Stimulated activated CD4-positive, alpha-beta T cell treated with anti-CD3 and anti-CD28 coated beads, Interleukin-15, amount 100 ng/mL, for 48 hours (primary cell): ENCODE data around the gene SART1.

ENCODE experiments used
- DNase-seq, 2 donors: peaks; one replicate each; pipeline ENCODE4 v3.0.0-alpha.2; 2020; ENCODE audit warnings: low read depth in 2 of 2

The SART1 gene

DNA sequence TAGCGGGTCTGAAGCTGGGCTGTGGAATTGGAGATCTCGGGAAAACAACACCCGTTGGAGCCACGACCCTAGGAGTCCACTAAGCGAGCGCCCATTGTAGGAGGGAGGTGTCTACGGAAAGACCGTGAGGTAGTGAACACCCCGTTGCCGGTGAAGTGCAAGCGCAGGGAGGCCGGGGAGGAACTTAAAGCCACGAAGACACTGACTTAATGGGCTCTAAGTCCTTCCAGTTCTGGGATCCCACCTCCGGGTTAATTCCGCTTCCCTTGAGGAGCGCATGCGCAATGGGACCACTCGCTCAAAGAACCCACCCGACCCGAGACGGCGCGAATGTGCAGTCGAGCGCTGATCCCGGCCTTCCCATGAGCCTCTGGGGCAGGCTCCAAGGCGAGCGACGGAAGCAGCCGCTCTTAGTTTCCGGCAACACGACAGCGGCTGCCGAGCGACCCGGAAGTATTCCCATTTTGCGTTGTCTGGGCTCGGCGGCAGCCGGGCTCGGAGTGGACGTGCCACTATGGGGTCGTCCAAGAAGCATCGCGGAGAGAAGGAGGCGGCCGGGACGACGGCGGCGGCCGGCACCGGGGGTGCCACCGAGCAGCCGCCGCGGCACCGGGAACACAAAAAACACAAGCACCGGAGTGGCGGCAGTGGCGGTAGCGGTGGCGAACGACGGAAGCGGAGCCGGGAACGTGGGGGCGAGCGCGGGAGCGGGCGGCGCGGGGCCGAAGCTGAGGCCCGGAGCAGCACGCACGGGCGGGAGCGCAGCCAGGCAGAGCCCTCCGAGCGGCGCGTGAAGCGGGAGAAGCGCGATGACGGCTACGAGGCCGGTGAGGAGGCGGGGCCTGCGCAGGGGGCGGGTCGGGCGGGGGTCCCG, at the start of gene SART1:
TSS of gene SART1 (plus strand) at position 468 of the 874 bp plus-strand sequence. CDS start at position 515, 47 bp downstream.
- peak; percentile 95 to 97 for DNase-seq

DNA sequence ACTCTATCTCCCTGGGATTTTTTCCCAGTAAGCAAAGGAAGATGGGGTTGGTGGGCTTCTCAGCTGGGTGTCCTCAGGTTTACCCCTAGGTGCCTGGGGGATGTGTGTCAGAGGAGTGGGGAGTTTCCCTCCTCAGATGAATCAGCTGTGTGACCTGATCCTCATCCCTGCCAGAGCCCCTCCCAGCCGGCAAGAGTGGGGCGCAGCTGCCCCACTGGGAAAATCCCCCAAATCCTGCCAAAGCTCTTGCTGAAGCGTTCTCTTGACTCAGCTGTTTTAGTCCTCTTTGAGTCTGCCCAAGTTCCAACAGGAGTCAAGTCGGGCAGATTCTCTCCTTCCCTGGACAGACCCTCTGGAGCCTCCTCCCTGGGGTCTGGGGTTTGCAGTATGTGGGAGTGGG, 48.7 kb upstream of the SART1 start:
- no peak for DNase-seq

- DNase-seq, result no peak
These were observed 46.3 kb upstream of the SART1 start for GRCh38 chr11:65915101-65915820.

DNA sequence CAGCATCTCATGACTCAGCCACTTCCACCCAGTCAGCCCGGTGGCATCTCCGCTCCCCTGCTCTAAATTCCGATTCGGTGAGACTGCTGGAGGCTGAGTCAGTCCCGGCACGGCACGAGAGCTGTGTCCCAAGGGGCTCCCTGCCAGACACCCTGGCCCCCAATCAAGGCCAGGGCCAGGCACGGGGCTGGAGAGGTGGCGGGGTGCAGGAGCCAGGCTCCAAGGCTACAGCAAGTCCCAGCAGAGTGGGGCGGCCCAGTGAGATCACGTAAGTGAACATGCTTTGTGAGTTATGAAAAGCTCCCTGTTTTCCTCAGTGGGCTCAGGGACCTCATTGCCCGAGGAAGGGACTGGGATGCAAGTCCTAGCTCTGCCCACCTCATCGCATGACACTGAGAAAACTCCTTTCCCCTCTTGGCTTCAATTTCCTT, 45.7 kb upstream of the SART1 start:
- DNase-seq, result no peak

DNA sequence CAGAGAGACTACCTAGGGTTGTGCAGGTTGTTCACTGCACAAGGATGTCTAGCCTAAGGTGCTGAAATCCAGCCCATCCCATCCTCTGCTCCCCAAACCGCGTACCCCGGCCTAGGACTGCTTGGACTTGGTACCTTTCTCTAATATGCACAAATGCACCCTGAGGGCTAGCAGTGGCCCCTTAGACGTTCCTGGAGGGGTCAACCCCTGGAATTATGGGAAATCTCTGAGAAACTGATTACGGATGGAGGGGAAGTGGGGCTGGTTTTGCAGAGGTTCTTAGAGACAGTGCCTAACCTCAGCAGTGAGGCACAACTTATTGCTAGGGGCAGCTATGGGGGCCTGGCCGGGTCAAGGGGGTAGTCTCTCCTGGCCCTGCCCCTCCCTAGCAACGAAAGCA, 45.1 kb upstream of the SART1 start:
- no peak for DNase-seq

DNA sequence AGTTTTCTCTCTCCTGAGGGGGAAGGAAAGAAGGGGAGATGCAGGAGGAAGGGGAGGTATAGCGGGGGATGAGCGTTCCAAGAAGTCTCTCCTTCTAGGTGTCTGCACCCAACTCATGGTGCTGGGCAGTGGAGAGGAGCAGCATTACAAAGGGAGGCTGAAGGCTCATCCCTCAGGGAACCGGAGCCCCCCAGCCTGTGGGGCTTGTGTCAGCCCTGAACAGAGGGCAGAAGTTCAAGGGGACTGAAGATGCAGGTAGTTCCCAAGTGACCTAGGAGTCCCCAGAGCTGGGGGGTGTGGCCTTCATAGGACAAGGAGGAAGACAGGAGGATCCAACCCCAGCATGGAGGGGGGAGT, 44.5 kb upstream of the SART1 start:
- no peak for DNase-seq

DNA sequence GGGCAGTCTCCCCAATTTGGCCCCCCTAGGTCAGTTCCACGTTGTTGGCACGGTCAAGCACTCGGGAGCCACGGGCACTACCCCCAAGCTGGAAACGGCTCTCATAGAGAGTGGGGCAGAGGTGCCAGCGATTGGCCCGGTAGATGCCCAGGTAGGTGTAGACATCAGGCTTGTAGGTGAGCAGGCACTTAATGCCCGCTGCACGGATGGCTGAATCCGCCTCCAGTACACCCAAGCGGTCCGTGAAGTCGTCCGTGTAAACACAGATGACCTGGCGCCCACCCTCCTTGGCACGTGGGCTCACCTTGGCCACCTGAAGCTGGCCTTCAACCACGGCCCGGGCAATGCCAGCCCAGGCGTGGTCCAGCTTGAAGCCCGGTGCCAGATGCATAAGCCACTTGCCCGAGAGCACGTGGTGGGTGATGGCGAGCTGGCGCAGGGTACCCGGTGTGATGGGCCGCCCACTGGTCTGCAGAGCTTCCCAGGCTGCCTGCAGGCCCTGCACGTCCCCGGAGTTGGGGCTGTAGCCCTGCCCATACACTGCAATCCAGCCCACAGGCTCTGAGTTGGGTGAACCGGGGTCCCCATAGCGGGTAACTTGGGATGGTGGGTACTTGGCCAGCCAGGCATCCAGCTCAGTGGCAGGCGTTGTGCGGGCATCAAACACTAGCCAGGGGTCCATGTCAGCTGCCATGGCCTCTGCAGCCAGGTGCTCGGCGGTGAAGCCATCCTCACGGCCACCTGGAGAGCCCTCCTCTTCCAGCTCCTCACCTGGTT, 43.9 kb upstream of the SART1 start:
- no peak for DNase-seq

DNA sequence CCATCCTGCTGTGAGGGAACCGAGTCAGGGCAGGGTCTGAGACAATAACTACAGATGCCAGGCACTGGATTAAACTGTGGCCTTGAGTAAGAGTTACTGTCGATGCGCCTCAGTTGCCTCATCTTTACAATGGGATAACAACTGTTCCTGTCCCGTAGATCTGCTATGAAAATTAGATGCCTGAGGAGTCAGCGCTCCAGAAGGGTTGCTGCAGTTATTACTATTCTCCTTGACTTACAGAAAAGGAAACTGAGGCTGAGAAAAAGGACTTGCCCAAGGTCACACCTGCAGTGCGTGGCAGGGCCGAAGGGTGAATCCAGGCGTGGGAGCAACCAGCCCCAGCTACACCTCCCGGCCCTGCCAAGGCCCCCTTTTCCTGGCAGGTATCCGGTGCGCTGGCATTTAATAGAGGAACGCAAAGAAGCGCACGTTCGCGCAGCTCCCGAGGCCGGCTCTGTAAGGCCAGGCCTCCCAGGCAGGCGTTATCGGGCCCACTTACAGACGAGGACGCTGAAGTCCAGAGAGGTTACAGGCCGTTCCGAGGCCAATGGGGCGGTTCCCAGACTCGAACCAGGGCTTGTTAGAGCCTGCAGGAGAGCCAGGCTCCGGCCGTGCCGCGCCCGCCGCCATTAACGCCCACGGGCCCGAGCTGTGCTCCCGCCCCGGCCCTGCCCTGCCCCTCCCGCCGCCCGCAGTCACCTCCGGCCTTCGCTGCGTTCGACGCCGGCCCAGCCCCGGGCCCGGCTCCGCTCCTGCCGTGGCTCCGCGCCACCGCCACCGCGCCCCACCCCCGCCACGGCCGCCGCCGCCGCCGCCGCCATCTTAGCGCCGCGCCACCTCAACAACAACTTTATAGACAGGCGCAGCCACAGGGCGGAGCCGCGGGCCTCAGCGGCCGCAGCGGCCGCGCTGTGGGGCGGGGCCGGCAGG, 43.1 kb upstream of the SART1 start, which contains the start of gene C11orf68:
TSS of gene C11orf68 (minus strand) at position 852 of the 930 bp plus-strand sequence. CDS start at position 821, 31 bp downstream.
- no peak for DNase-seq

DNA sequence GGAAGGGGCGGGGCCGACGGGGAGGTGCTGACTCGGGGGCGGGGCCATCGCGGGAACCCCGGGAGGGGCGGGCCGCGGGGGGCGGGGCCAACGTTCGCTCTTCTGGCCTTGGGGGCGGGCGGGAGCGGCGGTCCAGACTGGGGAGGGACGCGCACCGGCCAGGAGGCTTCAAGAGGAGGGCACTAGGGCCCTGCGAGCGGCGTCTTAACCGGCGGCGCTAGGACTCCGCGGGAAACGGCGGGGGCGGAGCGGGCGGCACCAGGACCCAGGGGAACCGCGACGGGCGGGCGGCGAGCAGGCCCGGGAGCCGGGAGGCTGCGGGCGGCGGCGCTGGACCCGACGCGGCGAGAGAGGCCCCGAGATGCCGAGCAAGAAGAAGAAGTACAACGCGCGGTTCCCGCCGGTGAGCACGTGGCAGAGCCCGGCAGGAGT, 42.4 kb upstream of the SART1 start, which contains the start of gene DRAP1:
TSS of gene DRAP1 (plus strand) at position 286 of the 432 bp plus-strand sequence. CDS start at position 362, 76 bp downstream.
- peak; percentile 99 for DNase-seq

GRCh38 chr11:65919573-65920371, 41.8 kb upstream of the SART1 start:
- peak; percentile 32 to 45 for DNase-seq

- no peak for DNase-seq
These were observed 41.1 kb upstream of the SART1 start for GRCh38 chr11:65920372-65920802.

DNA sequence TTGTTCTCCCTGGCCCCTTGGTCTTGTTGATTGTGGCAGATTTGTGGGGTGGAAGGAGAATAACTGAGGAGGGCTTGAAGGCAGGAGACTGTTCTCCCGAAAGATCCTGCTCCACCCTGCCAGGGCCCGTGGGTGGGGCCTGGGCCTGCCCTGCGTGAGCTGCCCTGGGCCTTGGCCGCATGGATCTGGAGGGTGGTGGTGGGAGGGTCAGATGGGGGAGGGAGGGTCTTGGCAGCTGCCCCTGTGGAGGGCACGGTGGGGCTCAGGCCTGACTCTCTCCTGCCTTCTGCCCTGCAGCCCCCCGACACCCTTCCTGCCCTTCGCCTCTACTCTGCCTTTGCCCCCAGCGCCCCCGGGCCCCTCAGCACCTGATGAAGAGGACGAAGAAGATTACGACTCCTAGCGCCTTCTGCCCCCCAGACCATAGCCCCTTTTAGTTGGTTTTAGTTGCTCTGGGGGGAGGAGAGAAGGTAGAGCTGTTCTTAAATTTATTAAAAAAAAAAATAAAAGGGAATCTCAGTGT, 40.4 kb upstream of the SART1 start:
- DNase-seq, result no peak

GRCh38 chr11:65921876-65922275, 39.7 kb upstream of the SART1 start:
- DNase-seq, result no peak

- no peak for DNase-seq
These were observed 39.0 kb upstream of the SART1 start for GRCh38 chr11:65922565-65922964.

GRCh38 chr11:65925397-65925796, 36.1 kb upstream of the SART1 start:
- DNase-seq, result no peak

- DNase-seq, result peak; percentile 56 to 67
These were observed 33.6 kb upstream of the SART1 start for GRCh38 chr11:65927904-65928397.

DNA sequence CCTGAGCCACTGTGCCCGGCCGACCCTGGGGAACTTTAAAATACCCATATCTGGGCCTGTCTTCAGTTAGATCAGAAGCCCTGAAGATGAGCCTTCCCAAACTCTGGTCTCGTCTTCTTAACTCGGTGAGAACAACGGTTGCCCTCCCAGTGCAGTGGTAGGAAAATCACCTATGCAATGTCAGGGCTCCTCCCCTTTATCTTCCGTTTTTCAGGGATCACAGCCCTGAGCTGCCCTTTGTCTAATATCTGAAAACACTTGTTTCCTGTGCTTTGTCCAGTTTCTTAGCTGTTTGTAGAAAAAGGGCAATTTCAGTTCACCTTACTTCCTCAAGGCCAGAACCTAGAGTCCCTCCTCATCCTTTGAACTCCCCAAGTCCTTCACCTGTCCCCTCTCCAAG, 32.9 kb upstream of the SART1 start:
- DNase-seq, result no peak

DNA sequence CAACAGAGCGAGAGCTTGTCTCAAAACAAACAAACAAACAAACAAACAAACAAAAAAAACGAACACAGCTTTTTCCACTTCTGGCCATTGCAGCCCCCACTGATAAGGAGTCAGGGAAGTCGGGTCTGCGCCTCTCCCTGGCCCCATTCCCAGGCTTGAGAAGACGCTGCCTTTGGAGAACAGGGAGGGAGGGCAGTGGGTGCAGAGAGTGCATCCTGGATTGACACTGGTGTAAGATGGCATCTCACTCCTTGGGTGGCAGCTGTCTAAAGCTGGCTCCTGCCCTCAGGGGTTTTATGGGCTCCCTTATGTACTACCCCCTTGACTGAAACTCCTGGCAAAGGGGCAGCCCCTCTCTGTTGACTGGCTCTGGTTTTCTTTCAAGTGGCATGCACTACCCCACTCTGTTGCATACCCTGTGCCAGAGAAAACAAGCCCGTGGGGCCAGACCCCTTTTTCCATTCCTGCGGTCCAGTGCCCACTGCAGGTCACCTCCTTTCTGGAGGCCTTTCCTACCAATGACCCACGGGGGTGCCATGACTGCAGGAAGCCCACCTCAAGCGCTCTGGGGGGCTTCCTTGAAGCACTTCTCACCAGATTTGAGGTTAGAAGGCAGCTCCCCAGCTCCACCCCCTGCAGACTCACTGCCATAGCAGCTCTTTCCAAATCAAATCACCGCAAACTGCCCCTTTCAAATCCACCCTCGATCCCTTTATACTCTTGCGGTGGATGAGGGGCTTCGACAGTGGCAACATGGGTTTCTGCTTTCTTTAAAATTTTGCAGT, 29.6 kb upstream of the SART1 start:
- DNase-seq, result no peak

- DNase-seq, result no peak
These were observed 29.0 kb upstream of the SART1 start for GRCh38 chr11:65932558-65932919.
